BJ (cell line): ENCODE data around the gene ADARB2. TPM values are rescaled to one million over a fixed set of nuclear protein-coding genes. Genes with fewer than 3 reads are reported as not detected.

Source experiments
- CTCF ChIA-PET: fragments of 350-600 bp; formaldehyde crosslinking; extraction: SDS; loops from one replicate; lab custom pipeline; 2021; ENCODE audit warnings: antibody characterized with exemption, inconsistent platforms; lab: Yijun Ruan, JAX
- POLR2A ChIA-PET: fragments of 300-600 bp; sonication (Branson Sonifier 250); formaldehyde crosslinking; extraction: SDS; loops from one replicate; lab custom pipeline; 2021; ENCODE audit warnings: antibody characterized with exemption; lab: Charles Lee
- DNase-seq: peaks from one replicate; pipeline ENCODE4 v3.0.0-alpha.2; 2011; ENCODE audit warnings: low read depth
- H3K27me3 ChIP-seq: 2 replicates; pipeline ENCODE4 v1.6.0; 2011; ENCODE audit warnings: low read length; ENCODE audit not compliant: control insufficient read depth, insufficient read depth
- H3K36me3 ChIP-seq: 2 replicates; pipeline ENCODE4 v1.5.1; 2011; ENCODE audit warnings: low read length; ENCODE audit not compliant: control insufficient read depth, insufficient read depth
- H3K4me3 ChIP-seq: 2 replicates; pipeline ENCODE4 v1.5.1; 2011; ENCODE audit warnings: low read depth, mild to moderate bottlenecking, control low read depth, low read length
- polyA plus RNA-seq: library from polyadenylated mRNA; depleted of rRNA; stranded (reverse); fragments of >200 nt; gene quantifications from 2 replicates; pipeline ENCODE4 v1.2.3, GENCODE V29; 2011
- TF ChIP-seq, protein P1 (sequence below): IDR thresholded peaks from 2 replicates; pipeline ENCODE4 v1.5.1; 2011; ENCODE audit warnings: low read depth, mild to moderate bottlenecking, control low read depth, inconsistent platforms, low read length, moderate library complexity; ENCODE audit not compliant: insufficient read depth

ADARB2 gene
- polyA plus RNA-seq, 1 experiment: not detected

DNA sequence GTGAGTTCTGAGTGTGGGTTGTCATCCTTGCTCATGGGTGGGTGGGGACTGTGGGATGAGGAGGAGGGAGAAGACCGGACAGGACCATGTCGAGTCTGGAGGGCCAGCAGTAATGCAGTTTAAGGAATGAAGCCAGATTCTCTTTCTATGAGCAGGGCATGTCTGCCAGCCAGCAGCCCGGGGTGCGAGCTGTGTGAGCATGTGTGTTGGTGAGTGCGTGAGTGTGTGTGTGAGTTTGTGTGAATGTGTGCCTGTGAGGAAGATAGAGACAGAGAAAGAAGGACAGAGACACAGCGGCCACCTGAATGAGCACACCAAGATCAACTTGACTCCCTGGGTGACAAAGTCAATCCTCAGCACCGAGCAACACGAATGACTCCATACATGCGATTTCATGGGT, 52.3 kb downstream of the ADARB2 start:
- ChIA-PET CTCF (no interaction called here), POLR2A (no interaction called here)
- Histone ChIP-seq H3K36me3 (no peaks in the 10 kb centered on the region), H3K4me3 (no peak overlapping the region), H3K27me3 (no peaks in the 10 kb centered on the region)
- no peak for DNase-seq
- TF ChIP-seq, protein P1, sequence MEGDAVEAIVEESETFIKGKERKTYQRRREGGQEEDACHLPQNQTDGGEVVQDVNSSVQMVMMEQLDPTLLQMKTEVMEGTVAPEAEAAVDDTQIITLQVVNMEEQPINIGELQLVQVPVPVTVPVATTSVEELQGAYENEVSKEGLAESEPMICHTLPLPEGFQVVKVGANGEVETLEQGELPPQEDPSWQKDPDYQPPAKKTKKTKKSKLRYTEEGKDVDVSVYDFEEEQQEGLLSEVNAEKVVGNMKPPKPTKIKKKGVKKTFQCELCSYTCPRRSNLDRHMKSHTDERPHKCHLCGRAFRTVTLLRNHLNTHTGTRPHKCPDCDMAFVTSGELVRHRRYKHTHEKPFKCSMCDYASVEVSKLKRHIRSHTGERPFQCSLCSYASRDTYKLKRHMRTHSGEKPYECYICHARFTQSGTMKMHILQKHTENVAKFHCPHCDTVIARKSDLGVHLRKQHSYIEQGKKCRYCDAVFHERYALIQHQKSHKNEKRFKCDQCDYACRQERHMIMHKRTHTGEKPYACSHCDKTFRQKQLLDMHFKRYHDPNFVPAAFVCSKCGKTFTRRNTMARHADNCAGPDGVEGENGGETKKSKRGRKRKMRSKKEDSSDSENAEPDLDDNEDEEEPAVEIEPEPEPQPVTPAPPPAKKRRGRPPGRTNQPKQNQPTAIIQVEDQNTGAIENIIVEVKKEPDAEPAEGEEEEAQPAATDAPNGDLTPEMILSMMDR: no peak

DNA sequence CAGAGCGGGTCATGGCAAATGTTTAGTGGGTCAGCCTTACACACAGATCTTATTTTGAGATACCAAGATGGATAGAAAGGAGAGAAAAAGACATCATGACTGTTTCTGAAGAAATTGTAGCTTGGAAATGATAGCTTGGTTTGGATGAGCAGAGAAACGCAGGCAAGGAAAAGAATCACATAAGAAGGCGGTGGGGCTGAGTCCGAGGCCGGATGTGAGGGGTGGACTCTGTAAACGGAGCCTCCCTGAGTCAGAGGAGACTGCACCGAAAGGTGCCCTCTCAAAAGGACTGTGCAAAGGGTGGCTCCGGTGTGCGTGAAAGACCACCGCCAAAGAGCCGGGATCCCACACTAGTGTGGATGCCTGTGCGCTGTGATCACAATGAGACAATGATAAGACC, 53.7 kb downstream of the ADARB2 start:
- no peak for DNase-seq
- CTCF ChIA-PET: no interaction called here

DNA sequence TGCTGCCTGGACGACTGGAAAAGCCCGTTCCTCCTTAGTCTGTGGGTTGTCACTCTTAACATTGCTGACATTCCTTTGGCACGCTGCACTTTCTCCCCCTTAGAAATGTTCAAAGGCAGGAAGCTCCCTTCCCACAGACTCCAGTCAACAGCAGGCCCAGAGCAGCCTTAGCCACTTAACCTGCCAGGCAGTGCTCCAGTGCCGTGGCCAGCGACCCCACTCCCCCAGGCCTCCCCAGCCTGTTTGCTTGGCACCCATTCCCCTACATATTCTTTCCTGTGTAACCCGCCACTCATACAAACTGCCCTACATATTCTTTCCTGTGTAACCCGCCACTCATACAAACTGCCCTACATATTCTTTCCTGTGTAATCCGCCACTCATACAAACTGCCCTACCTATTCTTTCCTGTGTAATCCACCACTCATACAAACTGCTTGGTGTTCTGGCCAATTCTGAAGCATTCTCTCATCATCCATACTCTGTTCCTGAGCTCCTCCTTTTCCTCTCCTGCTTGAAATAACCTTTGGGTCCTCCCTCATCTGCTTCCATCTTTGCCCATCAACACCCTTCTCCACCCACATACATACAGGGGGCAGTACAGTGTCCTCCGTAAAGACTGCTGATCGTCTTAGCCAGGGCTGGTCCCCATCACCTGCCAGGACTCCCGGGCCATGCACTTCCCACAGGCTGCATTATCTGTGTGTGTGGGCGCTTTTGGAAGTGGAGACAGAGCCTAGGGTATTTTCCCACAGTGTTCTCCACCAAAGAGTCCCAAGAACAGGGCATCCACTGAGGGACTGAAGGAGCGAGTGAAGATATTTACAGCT, 57.3 kb downstream of the ADARB2 start:
- Histone ChIP-seq H3K4me3 (no peak overlapping the region), H3K27me3 (no peaks in the 10 kb centered on the region), H3K36me3 (no peaks in the 10 kb centered on the region)
- ChIA-PET POLR2A (no interaction called here), CTCF (no interaction called here)
- TF ChIP-seq, protein P1: no peak
- no peak for DNase-seq

More for the DNA sequence above, 53.7 kb downstream of the ADARB2 start:
- no peaks in the 10 kb centered on the region for H3K27me3 ChIP-seq
- POLR2A ChIA-PET: no interaction called here
- TF ChIP-seq, protein P1: no peak
- no peak overlapping the region for H3K4me3 ChIP-seq
- H3K36me3 ChIP-seq: no peaks in the 10 kb centered on the region

DNA sequence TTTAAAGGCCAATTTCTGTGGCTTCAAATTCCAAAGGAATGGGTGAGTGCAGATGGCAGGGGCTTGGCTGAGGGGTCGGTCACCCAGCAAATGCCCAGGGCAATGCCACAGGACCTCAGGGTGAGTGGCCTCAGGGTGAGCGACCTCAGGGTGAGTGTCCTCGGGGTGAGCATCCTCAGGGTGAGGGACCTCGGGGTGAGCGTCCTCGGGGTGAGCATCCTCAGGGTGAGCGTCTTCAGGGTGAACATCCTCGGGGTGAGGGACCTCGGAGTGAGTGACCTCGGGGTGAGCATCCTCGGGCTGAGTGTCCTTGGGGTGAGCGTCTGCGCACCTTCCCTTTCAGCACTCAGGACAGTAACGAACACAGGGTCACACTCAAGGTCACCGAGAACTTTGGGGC, 59.2 kb downstream of the ADARB2 start:
- no peak for DNase-seq
- Histone ChIP-seq H3K36me3 (no peaks in the 10 kb centered on the region), H3K4me3 (no peak overlapping the region), H3K27me3 (no peaks in the 10 kb centered on the region)
- ChIA-PET POLR2A (no interaction called here), CTCF (no interaction called here)
- TF ChIP-seq, protein P1: no peak

DNA sequence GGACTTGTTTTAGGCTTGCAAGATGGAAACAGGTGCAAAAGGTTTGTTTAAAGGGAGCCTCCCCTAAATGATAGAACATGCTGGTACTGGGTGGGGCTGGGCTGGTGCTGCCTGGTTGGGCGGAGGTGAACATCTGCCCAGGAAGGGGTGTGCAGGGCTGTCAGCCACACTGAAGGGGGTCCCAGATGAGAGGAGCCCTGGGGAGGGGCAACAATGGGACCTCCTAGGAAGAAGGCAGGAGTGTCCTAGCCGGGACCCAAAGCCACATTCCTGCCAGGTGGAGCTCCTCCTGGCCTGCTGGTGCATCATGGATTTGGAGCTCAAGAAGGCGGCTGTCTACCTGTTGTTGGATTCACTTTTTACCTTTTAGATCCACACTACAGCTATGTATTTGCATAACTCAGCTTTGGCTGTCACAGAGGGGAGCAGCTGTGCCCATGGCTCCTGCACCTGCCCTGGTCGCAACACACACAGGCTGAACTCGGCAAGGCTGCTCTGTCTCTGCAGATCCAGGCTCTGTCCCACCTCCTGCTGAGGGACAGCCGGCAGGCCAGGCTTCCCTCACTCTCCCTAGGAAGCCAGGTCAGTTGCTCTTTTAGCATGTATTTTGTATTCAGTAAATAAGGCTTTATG, 59.9 kb downstream of the ADARB2 start:
- CTCF ChIA-PET: no interaction called here
- Histone ChIP-seq H3K36me3 (no peaks in the 10 kb centered on the region), H3K4me3 (no peak overlapping the region), H3K27me3 (no peaks in the 10 kb centered on the region)
- no peak for DNase-seq
- POLR2A ChIA-PET: no interaction called here
- TF ChIP-seq, protein P1: no peak
